ENCODE results near the gene HAND1.

Gene HAND1

DNA sequence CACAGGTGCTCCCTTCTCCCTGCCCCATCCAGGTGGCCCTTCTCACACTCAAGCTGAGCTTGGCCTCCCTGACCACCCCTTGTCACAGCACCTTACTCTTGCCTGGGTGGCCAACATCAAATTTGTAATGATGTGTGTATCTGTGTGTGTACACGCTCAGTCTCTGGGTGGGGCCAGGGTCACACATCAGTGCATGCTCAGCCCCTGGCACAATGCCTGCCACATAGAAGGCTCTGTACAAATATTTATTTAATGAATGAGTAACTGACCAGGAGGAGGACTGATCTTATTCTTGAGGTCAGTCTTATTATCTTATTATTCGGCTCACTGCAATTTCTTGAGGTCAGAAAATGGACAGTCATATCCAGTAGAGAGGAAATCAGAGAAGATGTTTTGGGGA is 41.3 kb upstream of the HAND1 start:
- H3K36me3 ChIP-seq (ENCODE audit: insufficient read depth, low read length): no peaks in the 10 kb centered on the region
- no peaks in the 10 kb centered on the region for H3K4me1 ChIP-seq (ENCODE audit: insufficient read depth, low read length, poor library complexity, severe bottlenecking)
- no peak for TF ChIP-seq EZH2phosphoT487 (IDR thresholded peaks at IDR 0.05; ENCODE audit: borderline replicate concordance)
- TF ChIP-seq, protein P1, sequence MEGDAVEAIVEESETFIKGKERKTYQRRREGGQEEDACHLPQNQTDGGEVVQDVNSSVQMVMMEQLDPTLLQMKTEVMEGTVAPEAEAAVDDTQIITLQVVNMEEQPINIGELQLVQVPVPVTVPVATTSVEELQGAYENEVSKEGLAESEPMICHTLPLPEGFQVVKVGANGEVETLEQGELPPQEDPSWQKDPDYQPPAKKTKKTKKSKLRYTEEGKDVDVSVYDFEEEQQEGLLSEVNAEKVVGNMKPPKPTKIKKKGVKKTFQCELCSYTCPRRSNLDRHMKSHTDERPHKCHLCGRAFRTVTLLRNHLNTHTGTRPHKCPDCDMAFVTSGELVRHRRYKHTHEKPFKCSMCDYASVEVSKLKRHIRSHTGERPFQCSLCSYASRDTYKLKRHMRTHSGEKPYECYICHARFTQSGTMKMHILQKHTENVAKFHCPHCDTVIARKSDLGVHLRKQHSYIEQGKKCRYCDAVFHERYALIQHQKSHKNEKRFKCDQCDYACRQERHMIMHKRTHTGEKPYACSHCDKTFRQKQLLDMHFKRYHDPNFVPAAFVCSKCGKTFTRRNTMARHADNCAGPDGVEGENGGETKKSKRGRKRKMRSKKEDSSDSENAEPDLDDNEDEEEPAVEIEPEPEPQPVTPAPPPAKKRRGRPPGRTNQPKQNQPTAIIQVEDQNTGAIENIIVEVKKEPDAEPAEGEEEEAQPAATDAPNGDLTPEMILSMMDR (conservative IDR thresholded peaks at IDR 0.05; ENCODE audit: low read length): no peak
- H3K27me3 ChIP-seq (ENCODE audit: insufficient read depth, low read length, poor library complexity, severe bottlenecking): no peaks in the 10 kb centered on the region
- H3K79me2 ChIP-seq (ENCODE audit: insufficient read depth, low read length): no peaks in the 10 kb centered on the region
- H3K4me2 ChIP-seq (ENCODE audit: low read depth, low read length, poor library complexity, severe bottlenecking): no peak overlapping the region
- H3F3A ChIP-seq (ENCODE audit: low read depth): no peaks in the 10 kb centered on the region
- no peaks in the 10 kb centered on the region for H3K9me3 ChIP-seq (ENCODE audit: insufficient read depth, low read depth, low read length)
- no peak overlapping the region for H3K9ac ChIP-seq (ENCODE audit: low read depth, low read length, poor library complexity, severe bottlenecking)
- no peak overlapping the region for H2AFZ ChIP-seq (ENCODE audit: low read length)
- no peak overlapping the region for H3K4me3 ChIP-seq (ENCODE audit: low read length, poor library complexity, severe bottlenecking)
- no peaks in the 10 kb centered on the region for H3K9me2 ChIP-seq (replicated peaks; ENCODE audit: low read depth, low read length)
- no peaks in the 10 kb centered on the region for H4K20me1 ChIP-seq (ENCODE audit: insufficient read depth, low read length, poor library complexity, severe bottlenecking)

DNA sequence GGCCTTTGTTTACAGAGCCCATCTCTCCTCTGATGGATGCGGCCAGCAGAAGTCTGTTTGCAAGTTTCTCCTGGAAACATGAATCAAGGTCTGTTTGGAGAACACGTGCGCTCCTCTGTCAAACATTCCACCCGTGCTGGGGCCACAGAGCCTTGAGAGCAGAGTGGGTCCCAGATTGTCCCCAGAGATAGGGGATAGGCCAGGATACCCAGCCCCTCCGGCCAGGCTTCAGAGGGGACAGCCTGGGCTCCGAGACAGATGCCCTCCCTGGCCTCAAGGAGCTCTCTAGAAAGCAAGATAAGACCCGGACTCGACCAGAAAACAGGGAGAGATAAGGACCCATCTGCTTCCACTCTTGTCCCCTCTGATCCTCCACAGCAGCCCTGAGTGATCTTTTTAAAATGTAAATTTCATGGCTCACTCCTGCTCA is 40.4 kb upstream of the HAND1 start:
- Histone ChIP-seq H2AFZ (ENCODE audit: low read length) (no peak overlapping the region), H3K79me2 (ENCODE audit: insufficient read depth, low read length) (no peaks in the 10 kb centered on the region), H3K9me3 (ENCODE audit: insufficient read depth, low read depth, low read length) (no peaks in the 10 kb centered on the region), H3K4me3 (ENCODE audit: low read length, poor library complexity, severe bottlenecking) (no peak overlapping the region), H3K36me3 (ENCODE audit: insufficient read depth, low read length) (no peaks in the 10 kb centered on the region), H3F3A (ENCODE audit: low read depth) (no peaks in the 10 kb centered on the region), H3K4me2 (ENCODE audit: low read depth, low read length, poor library complexity, severe bottlenecking) (no peak overlapping the region), H3K4me1 (ENCODE audit: insufficient read depth, low read length, poor library complexity, severe bottlenecking) (no peaks in the 10 kb centered on the region), H3K9ac (ENCODE audit: low read depth, low read length, poor library complexity, severe bottlenecking) (no peak overlapping the region), H3K27me3 (ENCODE audit: insufficient read depth, low read length, poor library complexity, severe bottlenecking) (no peaks in the 10 kb centered on the region), H4K20me1 (ENCODE audit: insufficient read depth, low read length, poor library complexity, severe bottlenecking) (no peaks in the 10 kb centered on the region), H3K9me2 (replicated peaks; ENCODE audit: low read depth, low read length) (no peaks in the 10 kb centered on the region)
- TF ChIP-seq, protein P1 (conservative IDR thresholded peaks at IDR 0.05; ENCODE audit: low read length): no peak
- TF ChIP-seq EZH2phosphoT487 (IDR thresholded peaks at IDR 0.05; ENCODE audit: borderline replicate concordance): no peak

DNA sequence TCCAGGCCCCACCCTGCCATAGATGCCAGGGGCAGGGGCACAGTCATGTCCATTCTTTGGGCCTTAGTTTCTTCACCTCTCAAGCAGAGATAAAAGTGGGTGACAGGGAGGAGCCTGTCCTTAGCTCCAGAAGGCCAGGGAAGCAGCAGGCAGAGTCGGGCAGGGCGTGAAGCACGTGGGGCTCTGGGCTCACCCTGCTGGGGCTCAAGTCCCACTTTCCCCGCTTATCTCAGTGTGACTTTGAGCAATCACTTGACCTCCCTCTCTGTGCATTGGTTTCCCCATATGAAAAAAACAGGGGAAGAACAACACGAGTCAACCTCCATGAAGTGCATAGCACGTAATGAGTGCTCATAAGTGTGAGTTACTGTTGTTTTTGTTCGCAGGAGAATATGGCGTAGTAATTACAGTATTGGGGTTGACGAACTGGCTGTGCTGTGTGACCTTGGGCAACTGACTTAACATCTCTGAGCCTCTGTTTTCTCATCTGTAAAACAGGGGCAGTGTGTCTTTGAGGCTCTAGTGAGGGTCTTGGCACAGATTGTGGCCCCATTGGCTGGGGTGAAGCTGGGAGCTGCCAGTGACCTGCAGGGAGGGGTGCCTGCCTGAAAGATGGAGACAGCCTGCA is 39.9 kb upstream of the HAND1 start:
- no peaks in the 10 kb centered on the region for H3F3A ChIP-seq (ENCODE audit: low read depth)
- no peak overlapping the region for H3K4me2 ChIP-seq (ENCODE audit: low read depth, low read length, poor library complexity, severe bottlenecking)
- H4K20me1 ChIP-seq (ENCODE audit: insufficient read depth, low read length, poor library complexity, severe bottlenecking): no peaks in the 10 kb centered on the region
- H3K79me2 ChIP-seq (ENCODE audit: insufficient read depth, low read length): no peaks in the 10 kb centered on the region
- no peaks in the 10 kb centered on the region for H3K9me2 ChIP-seq (replicated peaks; ENCODE audit: low read depth, low read length)
- no peaks in the 10 kb centered on the region for H3K9me3 ChIP-seq (ENCODE audit: insufficient read depth, low read depth, low read length)
- TF ChIP-seq EZH2phosphoT487 (IDR thresholded peaks at IDR 0.05; ENCODE audit: borderline replicate concordance): no peak
- TF ChIP-seq, protein P1 (conservative IDR thresholded peaks at IDR 0.05; ENCODE audit: low read length): no peak
- H2AFZ ChIP-seq (ENCODE audit: low read length): no peak overlapping the region
- H3K9ac ChIP-seq (ENCODE audit: low read depth, low read length, poor library complexity, severe bottlenecking): no peak overlapping the region
- no peaks in the 10 kb centered on the region for H3K36me3 ChIP-seq (ENCODE audit: insufficient read depth, low read length)
- no peak overlapping the region for H3K4me3 ChIP-seq (ENCODE audit: low read length, poor library complexity, severe bottlenecking)
- no peaks in the 10 kb centered on the region for H3K4me1 ChIP-seq (ENCODE audit: insufficient read depth, low read length, poor library complexity, severe bottlenecking)
- H3K27me3 ChIP-seq (ENCODE audit: insufficient read depth, low read length, poor library complexity, severe bottlenecking): no peaks in the 10 kb centered on the region
